IMR-90 (cell line): ENCODE data around the gene OCLN. TPM values are rescaled to one million over a fixed set of nuclear protein-coding genes. Genes with fewer than 3 reads are reported as not detected.
"Not testable (repeated sequence)": the region's sequence is repeated elsewhere in the genome, so short reads cannot be mapped to it uniquely, and the experiment has no call there.

Experiments
- ATAC-seq: fragments of 200-7000 bp; cut with Tn5 transposase; 2 replicates; pipeline ENCODE4 v1.9.1; 2020; ENCODE audit warnings: low read depth, mild to moderate bottlenecking, moderate library complexity
- BruUV-seq: library from RNA; stranded (reverse); fragments of 400-500 nt; replicated peaks from 2 replicates; lab custom pipeline; 2021; lab: Mats Ljungman, UMichigan
- CTCF ChIA-PET: fragments of 300-600 bp; formaldehyde crosslinking; extraction: SDS; loops from one replicate; lab custom pipeline; 2021; ENCODE audit warnings: antibody characterized with exemption; lab: Yijun Ruan, JAX
- POLR2A ChIA-PET: fragments of 300-600 bp; sonication (Branson Sonifier 250); formaldehyde crosslinking; loops from one replicate; lab custom pipeline; 2022; ENCODE audit warnings: antibody characterized with exemption; ENCODE audit not compliant: unreplicated experiment; lab: Charles Lee
- DNase-seq: peaks from one replicate; pipeline ENCODE4 v3.0.0; 2013
- H2AFZ ChIP-seq: replicated peaks from 2 replicates; pipeline ENCODE3; 2013; ENCODE audit warnings: low read length, mild to moderate bottlenecking; ENCODE audit not compliant: poor library complexity
- H2AK5ac ChIP-seq: 2 replicates; pipeline ENCODE4 v1.6.1; 2013; ENCODE audit warnings: low read depth, low read length, inconsistent platforms
- H2AK9ac ChIP-seq: replicated peaks from 2 replicates; pipeline ENCODE3; 2013; ENCODE audit warnings: mild to moderate bottlenecking, low read depth, low read length, moderate library complexity; ENCODE audit not compliant: poor library complexity
- H2BK120ac ChIP-seq: 2 replicates; pipeline ENCODE4 v1.6.1; 2013; ENCODE audit warnings: low read depth, low read length, inconsistent platforms
- H2BK15ac ChIP-seq: 3 replicates; pipeline ENCODE4 v1.6.1; 2013; ENCODE audit warnings: low read depth, low read length, inconsistent platforms
- H2BK20ac ChIP-seq: 2 replicates; pipeline ENCODE4 v1.6.1; 2013; ENCODE audit warnings: low read depth, mild to moderate bottlenecking, inconsistent platforms, low read length, moderate library complexity
- H2BK5ac ChIP-seq: 2 replicates; pipeline ENCODE4 v1.6.1; 2013; ENCODE audit warnings: mild to moderate bottlenecking, low read depth, low read length, inconsistent platforms; ENCODE audit not compliant: poor library complexity, severe bottlenecking
- H3K14ac ChIP-seq: replicated peaks from 2 replicates; pipeline ENCODE4 v1.6.1; 2013; ENCODE audit warnings: low read depth, low read length, inconsistent platforms
- H3K18ac ChIP-seq: 2 replicates; pipeline ENCODE4 v1.6.1; 2013; ENCODE audit warnings: low read depth, low read length, control low read depth
- H3K23ac ChIP-seq: 2 replicates; pipeline ENCODE4 v1.6.1; 2013; ENCODE audit warnings: low read depth, low read length, inconsistent platforms
- H3K27ac ChIP-seq: 2 replicates; pipeline ENCODE4 v1.5.1; 2013; ENCODE audit warnings: mild to moderate bottlenecking, control low read depth, low read length; ENCODE audit not compliant: insufficient read depth
- H3K27me3 ChIP-seq: 2 replicates; pipeline ENCODE4 v1.6.1; 2013; ENCODE audit warnings: low read length; ENCODE audit not compliant: control insufficient read depth, insufficient read depth
- H3K36me3 ChIP-seq: 2 replicates; pipeline ENCODE4 v1.6.1; 2013; ENCODE audit warnings: low read length, mixed read lengths; ENCODE audit not compliant: control insufficient read depth, insufficient read depth
- H3K4ac ChIP-seq: 2 replicates; pipeline ENCODE4 v1.6.1; 2013; ENCODE audit warnings: low read depth, low read length, inconsistent platforms
- H3K4me1 ChIP-seq: 2 replicates; pipeline ENCODE4 v1.6.1; 2013; ENCODE audit warnings: low read length, mixed read lengths; ENCODE audit not compliant: control insufficient read depth, insufficient read depth
- H3K4me2 ChIP-seq: 2 replicates; pipeline ENCODE4 v1.6.1; 2013; ENCODE audit warnings: low read depth, mild to moderate bottlenecking, control low read depth, low read length, moderate library complexity
- H3K4me3 ChIP-seq: 2 replicates; pipeline ENCODE4 v1.5.1; 2013; ENCODE audit warnings: low read depth, mild to moderate bottlenecking, control low read depth, low read length, moderate library complexity; ENCODE audit not compliant: insufficient read depth
- H3K56ac ChIP-seq: 2 replicates; pipeline ENCODE4 v1.6.1; 2013; ENCODE audit warnings: low read length, inconsistent platforms; ENCODE audit not compliant: insufficient read depth; ENCODE audit errors: extremely low read depth
- H3K79me1 ChIP-seq, 2 experiments: 2 replicates each; pipeline ENCODE4 v1.6.1; 2013; ENCODE audit warnings: low read length in 2 of 2, inconsistent platforms in 1 of 2, low read depth in 1 of 2
- H3K9ac ChIP-seq: 2 replicates; pipeline ENCODE4 v1.6.1; 2013; ENCODE audit warnings: low read depth, low read length, control low read depth
- H3K9me1 ChIP-seq: 2 replicates; pipeline ENCODE4 v1.6.1; 2013; ENCODE audit warnings: low read length, inconsistent platforms; ENCODE audit not compliant: insufficient read depth
- H3K9me3 ChIP-seq: 2 replicates; pipeline ENCODE4 v1.6.1; 2013; ENCODE audit warnings: low read length; ENCODE audit not compliant: control insufficient read depth, insufficient read depth
- H4K20me1 ChIP-seq: 2 replicates; pipeline ENCODE4 v1.6.1; 2013; ENCODE audit warnings: low read length, inconsistent platforms; ENCODE audit not compliant: insufficient read depth
- H4K5ac ChIP-seq: 2 replicates; pipeline ENCODE4 v1.6.1; 2013; ENCODE audit warnings: mild to moderate bottlenecking, low read depth, low read length, control low read depth
- H4K8ac ChIP-seq, 2 experiments: 2 replicates each; pipeline ENCODE4 v1.6.1; 2013; ENCODE audit warnings: low read depth in 2 of 2, low read length in 2 of 2, control low read depth in 1 of 2, inconsistent platforms in 1 of 2
- H4K91ac ChIP-seq: 2 replicates; pipeline ENCODE4 v1.6.1; 2013; ENCODE audit warnings: low read depth, low read length, inconsistent platforms; ENCODE audit not compliant: insufficient read depth
- WGBS, 2 experiments: methylation state at CpG; one replicate each; pipeline versions ENCODE4 v1.1.5 to v1.1.7; 2013; ENCODE audit warnings: missing lambda C conversion rate in 2 of 2; ENCODE audit not compliant: insufficient read length in 1 of 2; ENCODE audit errors: extremely low coverage in 2 of 2; 5-methylcytosine and 5-hydroxymethylcytosine counted together
- dilution Hi-C: fragments of 300-500 bp; cut with HindIII; formaldehyde crosslinking; loops from one replicate; pipeline ENCODE4 v1.14.3; 2018; ENCODE audit warnings: low sequenced_read_pairs; ENCODE audit not compliant: unreplicated experiment
- in situ Hi-C: fragments of 300-500 bp; cut with MboI; formaldehyde crosslinking; loops from 3 replicates; pipeline ENCODE4 v1.14.3; 2019; ENCODE audit warnings: low sequenced_read_pairs, inconsistent platforms, mixed read lengths
- intact Hi-C: fragments of 100-400 bp; cut with micrococcal nuclease; formaldehyde crosslinking; loops from 2 replicates; pipeline ENCODE4 v1.10.0; 2022
- polyA plus RNA-seq, 3 experiments: library from polyadenylated mRNA; depleted of rRNA; stranded (reverse); fragments of >200 nt; gene quantifications; 2 replicates each; pipeline ENCODE4 v1.2.3, GENCODE V29; 2012; ENCODE audit warnings: low replicate concordance in 1 of 3
- total RNA-seq: library from RNA; depleted of rRNA; stranded (reverse); fragments of >200 nt; gene quantifications from 2 replicates; pipeline ENCODE4 v1.2.3, GENCODE V29; 2012

The OCLN gene
- total and polyA plus RNA-seq, 2 of the 4 experiments (the other 2 are of a cell fraction): 0.72 to 0.99 TPM

DNA sequence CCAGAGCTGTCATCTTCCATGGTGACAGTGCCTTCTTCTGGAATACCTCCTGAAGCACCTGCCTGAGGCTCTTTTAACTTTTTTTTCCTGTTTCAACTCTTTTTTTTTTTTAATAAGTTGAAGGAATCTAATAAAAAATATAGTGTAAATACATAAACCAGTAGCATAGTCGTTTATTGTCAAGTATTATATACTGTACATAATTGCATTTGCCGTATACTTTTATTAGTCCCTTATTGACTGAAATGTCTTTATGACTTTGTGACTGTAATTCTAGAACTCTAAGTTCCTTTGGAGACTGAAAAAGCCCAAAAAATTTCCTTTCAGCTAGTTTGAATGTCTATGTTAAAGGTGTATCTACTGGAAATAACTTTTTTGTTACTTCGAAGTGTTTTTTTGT, 45.3 kb downstream of the OCLN start:
- in situ Hi-C loops, H3K14ac ChIP-seq, BruUV-seq, H3K9me1 ChIP-seq, H2BK5ac ChIP-seq, H3K27me3 ChIP-seq, H3K4me2 ChIP-seq, H4K8ac ChIP-seq, H2BK20ac ChIP-seq, H3K23ac ChIP-seq, H3K9ac ChIP-seq, H2AK9ac ChIP-seq, ATAC-seq, H2AFZ ChIP-seq, intact Hi-C loops, H3K79me1 ChIP-seq, H2AK5ac ChIP-seq, H3K4me1 ChIP-seq, dilution Hi-C loops, H3K27ac ChIP-seq, H2BK15ac ChIP-seq, H3K4ac ChIP-seq, H3K56ac ChIP-seq, CTCF ChIA-PET, DNase-seq, H4K20me1 ChIP-seq, H2BK120ac ChIP-seq, POLR2A ChIA-PET, H3K4me3 ChIP-seq, H3K18ac ChIP-seq, H4K5ac ChIP-seq, H3K9me3 ChIP-seq, H4K91ac ChIP-seq, H3K36me3 ChIP-seq: not testable (repeated sequence)
- no CpG with 5 or more reads among the region's 3 CpGs for WGBS, 2 experiments

GRCh38 chr5:69538735-69539134, 46.1 kb downstream of the OCLN start:
- ATAC-seq, BruUV-seq, H2BK120ac ChIP-seq, H3K27ac ChIP-seq, H4K8ac ChIP-seq, H3K4me3 ChIP-seq, H3K4me1 ChIP-seq, DNase-seq, H2BK20ac ChIP-seq, H2AK5ac ChIP-seq, H2BK5ac ChIP-seq, H3K14ac ChIP-seq, H4K20me1 ChIP-seq, H4K5ac ChIP-seq, H3K23ac ChIP-seq, H4K91ac ChIP-seq, H3K27me3 ChIP-seq, H2BK15ac ChIP-seq, H3K56ac ChIP-seq, H3K79me1 ChIP-seq, H3K9ac ChIP-seq, H3K4me2 ChIP-seq, H2AFZ ChIP-seq, H3K9me3 ChIP-seq, dilution Hi-C loops, POLR2A ChIA-PET, H3K18ac ChIP-seq, CTCF ChIA-PET, H2AK9ac ChIP-seq, H3K9me1 ChIP-seq, H3K36me3 ChIP-seq, H3K4ac ChIP-seq, in situ Hi-C loops, intact Hi-C loops: not testable (repeated sequence)
- WGBS, 2 experiments: no CpG with 5 or more reads among the region's 2 CpGs
